HepG2 (cell line): ENCODE results near the gene TPRKB. TPM values are rescaled to one million over a fixed set of nuclear protein-coding genes. Genes with fewer than 3 reads are reported as not detected.

Source experiments
- AGO2 ChIP-seq: fragments of 200-400 bp; formaldehyde crosslinking; optimal IDR thresholded peaks from 2 replicates; pipeline ENCODE3; 2017; ENCODE audit warnings: mild to moderate bottlenecking, low read depth, low read length, moderate library complexity
- BCL3 ChIP-seq: sonication (generic); formaldehyde crosslinking; IDR thresholded peaks from 2 replicates; pipeline ENCODE4 v1.5.1; 2020; ENCODE audit warnings: mild to moderate bottlenecking, missing genetic modification reagents, moderate library complexity
- HIC2 ChIP-seq: sonication (generic); formaldehyde crosslinking; IDR thresholded peaks from 2 replicates; pipeline ENCODE4 v1.9.0; 2022; ENCODE audit warnings: low read depth, missing genetic modification reagents
- MEIS1 ChIP-seq: sonication (generic); formaldehyde crosslinking; IDR thresholded peaks from 2 replicates; pipeline ENCODE4 v1.9.0; 2021; ENCODE audit warnings: mild to moderate bottlenecking, missing genetic modification reagents, moderate library complexity, borderline replicate concordance
- MXD1 ChIP-seq: sonication (generic); formaldehyde crosslinking; IDR thresholded peaks from 2 replicates; pipeline ENCODE4 v1.4.0; 2020; ENCODE audit warnings: mild to moderate bottlenecking, missing genetic modification reagents
- NFYC ChIP-seq: IDR thresholded peaks from 2 replicates; pipeline ENCODE4 v1.6.1; 2016; ENCODE audit warnings: missing genetic modification reagents, missing compliant biosample characterization
- NKX3-1 ChIP-seq: sonication (generic); formaldehyde crosslinking; IDR thresholded peaks from 2 replicates; pipeline ENCODE4 v1.5.0; 2020; ENCODE audit warnings: missing genetic modification reagents
- RXRA ChIP-seq: sonication (generic); formaldehyde crosslinking; IDR thresholded peaks from 2 replicates; pipeline ENCODE4 v1.5.1; 2020; ENCODE audit warnings: missing genetic modification reagents
- SMAD3 ChIP-seq: sonication (generic); formaldehyde crosslinking; IDR thresholded peaks from 2 replicates; pipeline ENCODE4 v1.4.0; 2020; ENCODE audit warnings: missing genetic modification reagents
- TP53 ChIP-seq: sonication (generic); formaldehyde crosslinking; conservative IDR thresholded peaks from 2 replicates; pipeline ENCODE4 v1.4.0; 2020; ENCODE audit warnings: missing genetic modification reagents
- ZFP36L2 ChIP-seq: sonication (generic); formaldehyde crosslinking; IDR thresholded peaks from 2 replicates; pipeline ENCODE4 v1.4.0; 2020; ENCODE audit warnings: missing genetic modification reagents
- ZKSCAN5 ChIP-seq: sonication (generic); formaldehyde crosslinking; IDR thresholded peaks from 2 replicates; pipeline ENCODE4 v1.5.1; 2020; ENCODE audit warnings: mild to moderate bottlenecking, missing genetic modification reagents
- ZMAT5 ChIP-seq: sonication (generic); formaldehyde crosslinking; IDR thresholded peaks from 2 replicates; pipeline ENCODE4 v1.5.0; 2020; ENCODE audit warnings: mild to moderate bottlenecking, low read depth, missing genetic modification reagents, borderline replicate concordance
- ZNF256 ChIP-seq: sonication (generic); formaldehyde crosslinking; conservative IDR thresholded peaks from 2 replicates; pipeline ENCODE4 v1.4.0; 2020; ENCODE audit warnings: missing genetic modification reagents
- ZNF367 ChIP-seq: sonication (generic); formaldehyde crosslinking; IDR thresholded peaks from 2 replicates; pipeline ENCODE4 v1.4.0; 2020; ENCODE audit warnings: missing genetic modification reagents, borderline replicate concordance
- ZNF724P ChIP-seq: sonication (generic); formaldehyde crosslinking; IDR thresholded peaks from 2 replicates; pipeline ENCODE4 v1.8.0; 2022; ENCODE audit warnings: missing genetic modification reagents, borderline replicate concordance
- ZNF773 ChIP-seq: sonication (generic); formaldehyde crosslinking; IDR thresholded peaks from 2 replicates; pipeline ENCODE4 v1.4.0; 2020; ENCODE audit warnings: missing genetic modification reagents, borderline replicate concordance
- ZNF788 ChIP-seq: sonication (generic); formaldehyde crosslinking; IDR thresholded peaks from 2 replicates; pipeline ENCODE4 v1.5.0; 2020; ENCODE audit warnings: mild to moderate bottlenecking, missing genetic modification reagents, borderline replicate concordance
- polyA plus RNA-seq, 8 experiments: library from polyadenylated mRNA; depleted of rRNA in 3 of 8; stranded (reverse) in 7 of 8; unstranded in 1 of 8; fragments of >200 nt; fragmentation: Illumina TruSeq in 4 of 8; extraction: Trizol in 4 of 8; gene quantifications; 2 replicates each; pipeline versions ENCODE4 v1.2.1 to v1.2.3, GENCODE V29; 2011 to 2016; ENCODE audit warnings: low read depth in 4 of 8, missing spikeins in 1 of 8, mixed read lengths in 1 of 8; ENCODE audit not compliant: insufficient read depth in 1 of 8
- total RNA-seq, 5 experiments: library from RNA; depleted of rRNA; stranded (reverse); fragments of >200 nt; fragmentation: Illumina TruSeq; extraction: Trizol; gene quantifications; 2 replicates each; pipeline ENCODE4 v1.2.3, GENCODE V29; 2016; ENCODE audit warnings: low read depth in 1 of 5
- TF ChIP-seq, protein P1 (sequence below): sonication (generic); formaldehyde crosslinking; IDR thresholded peaks from 2 replicates; pipeline ENCODE4 v1.4.0; 2020; ENCODE audit warnings: mild to moderate bottlenecking, missing genetic modification reagents
- TF ChIP-seq, protein P2 (sequence below): sonication (generic); formaldehyde crosslinking; IDR thresholded peaks from 2 replicates; pipeline ENCODE4 v1.9.0; 2021; ENCODE audit warnings: missing genetic modification reagents, mild to moderate bottlenecking, borderline replicate concordance

The TPRKB gene
- total and polyA plus RNA-seq, 2 of the 13 experiments (the other 11 are each of a cell fraction or from before 2014, with no cell fraction given): 32.0 to 58.0 TPM

DNA sequence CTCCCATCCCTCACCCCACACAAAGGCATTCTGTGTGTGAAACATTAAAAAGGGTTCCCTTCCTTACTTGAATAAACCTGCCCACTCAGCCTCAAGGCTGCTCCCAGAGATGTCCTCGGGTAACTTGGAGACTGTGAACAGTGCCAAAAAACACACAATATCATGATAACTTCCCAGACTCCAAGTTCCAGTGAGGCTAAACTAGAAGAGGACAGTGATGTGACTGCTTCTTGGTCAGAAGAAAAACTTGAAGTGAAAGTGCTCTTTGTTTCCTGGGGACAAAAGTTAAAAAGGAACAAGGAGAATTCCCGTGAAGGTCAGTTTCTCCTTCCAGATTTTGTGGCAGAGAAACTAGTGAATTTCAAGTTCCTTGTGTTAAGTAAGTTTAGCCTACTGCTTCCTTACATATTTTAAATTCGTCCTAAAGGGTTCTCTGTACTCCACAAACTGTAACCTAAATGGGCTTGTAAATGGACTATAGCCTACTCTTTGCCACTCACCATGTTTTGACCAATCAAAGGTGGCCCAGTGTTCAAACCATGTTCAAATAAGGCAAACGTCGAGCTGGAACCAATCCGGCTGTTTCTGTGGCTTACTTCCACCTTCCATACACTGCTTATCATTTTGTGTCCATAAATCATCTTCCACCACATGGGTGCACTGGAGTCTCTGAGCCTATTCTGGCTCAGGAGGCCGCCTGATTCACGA is 20.4 kb downstream of the TPRKB start (continued):
- TF ChIP-seq, protein P1, sequence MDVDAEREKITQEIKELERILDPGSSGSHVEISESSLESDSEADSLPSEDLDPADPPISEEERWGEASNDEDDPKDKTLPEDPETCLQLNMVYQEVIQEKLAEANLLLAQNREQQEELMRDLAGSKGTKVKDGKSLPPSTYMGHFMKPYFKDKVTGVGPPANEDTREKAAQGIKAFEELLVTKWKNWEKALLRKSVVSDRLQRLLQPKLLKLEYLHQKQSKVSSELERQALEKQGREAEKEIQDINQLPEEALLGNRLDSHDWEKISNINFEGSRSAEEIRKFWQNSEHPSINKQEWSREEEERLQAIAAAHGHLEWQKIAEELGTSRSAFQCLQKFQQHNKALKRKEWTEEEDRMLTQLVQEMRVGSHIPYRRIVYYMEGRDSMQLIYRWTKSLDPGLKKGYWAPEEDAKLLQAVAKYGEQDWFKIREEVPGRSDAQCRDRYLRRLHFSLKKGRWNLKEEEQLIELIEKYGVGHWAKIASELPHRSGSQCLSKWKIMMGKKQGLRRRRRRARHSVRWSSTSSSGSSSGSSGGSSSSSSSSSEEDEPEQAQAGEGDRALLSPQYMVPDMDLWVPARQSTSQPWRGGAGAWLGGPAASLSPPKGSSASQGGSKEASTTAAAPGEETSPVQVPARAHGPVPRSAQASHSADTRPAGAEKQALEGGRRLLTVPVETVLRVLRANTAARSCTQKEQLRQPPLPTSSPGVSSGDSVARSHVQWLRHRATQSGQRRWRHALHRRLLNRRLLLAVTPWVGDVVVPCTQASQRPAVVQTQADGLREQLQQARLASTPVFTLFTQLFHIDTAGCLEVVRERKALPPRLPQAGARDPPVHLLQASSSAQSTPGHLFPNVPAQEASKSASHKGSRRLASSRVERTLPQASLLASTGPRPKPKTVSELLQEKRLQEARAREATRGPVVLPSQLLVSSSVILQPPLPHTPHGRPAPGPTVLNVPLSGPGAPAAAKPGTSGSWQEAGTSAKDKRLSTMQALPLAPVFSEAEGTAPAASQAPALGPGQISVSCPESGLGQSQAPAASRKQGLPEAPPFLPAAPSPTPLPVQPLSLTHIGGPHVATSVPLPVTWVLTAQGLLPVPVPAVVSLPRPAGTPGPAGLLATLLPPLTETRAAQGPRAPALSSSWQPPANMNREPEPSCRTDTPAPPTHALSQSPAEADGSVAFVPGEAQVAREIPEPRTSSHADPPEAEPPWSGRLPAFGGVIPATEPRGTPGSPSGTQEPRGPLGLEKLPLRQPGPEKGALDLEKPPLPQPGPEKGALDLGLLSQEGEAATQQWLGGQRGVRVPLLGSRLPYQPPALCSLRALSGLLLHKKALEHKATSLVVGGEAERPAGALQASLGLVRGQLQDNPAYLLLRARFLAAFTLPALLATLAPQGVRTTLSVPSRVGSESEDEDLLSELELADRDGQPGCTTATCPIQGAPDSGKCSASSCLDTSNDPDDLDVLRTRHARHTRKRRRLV (CRISPR knock-in tag): no peak
- TF ChIP-seq ZNF367 (CRISPR knock-in tag) (no peak), ZNF724P (CRISPR knock-in tag) (no peak), ZNF773 (CRISPR knock-in tag) (no peak), RXRA (no peak), ZFP36L2 (CRISPR knock-in tag) (no peak), TP53 (CRISPR knock-in tag) (no peak), ZNF256 (CRISPR knock-in tag) (no peak), MXD1 (CRISPR knock-in tag) (no peak), ZMAT5 (CRISPR knock-in tag) (no peak), NKX3-1 (CRISPR knock-in tag) (no peak), AGO2 (no peak), MEIS1 (CRISPR knock-in tag) (no peak), ZKSCAN5 (CRISPR knock-in tag) (no peak), ZNF788 (CRISPR knock-in tag) (no peak), NFYC (CRISPR knock-in tag) (peak; percentile 66), BCL3 (CRISPR knock-in tag) (no peak), HIC2 (no peak), SMAD3 (CRISPR knock-in tag) (no peak)
- TF ChIP-seq, protein P2, sequence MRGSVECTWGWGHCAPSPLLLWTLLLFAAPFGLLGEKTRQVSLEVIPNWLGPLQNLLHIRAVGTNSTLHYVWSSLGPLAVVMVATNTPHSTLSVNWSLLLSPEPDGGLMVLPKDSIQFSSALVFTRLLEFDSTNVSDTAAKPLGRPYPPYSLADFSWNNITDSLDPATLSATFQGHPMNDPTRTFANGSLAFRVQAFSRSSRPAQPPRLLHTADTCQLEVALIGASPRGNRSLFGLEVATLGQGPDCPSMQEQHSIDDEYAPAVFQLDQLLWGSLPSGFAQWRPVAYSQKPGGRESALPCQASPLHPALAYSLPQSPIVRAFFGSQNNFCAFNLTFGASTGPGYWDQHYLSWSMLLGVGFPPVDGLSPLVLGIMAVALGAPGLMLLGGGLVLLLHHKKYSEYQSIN (CRISPR knock-in tag): no peak
